ENCODE results near the gene TMEFF2.

The TMEFF2 gene

DNA sequence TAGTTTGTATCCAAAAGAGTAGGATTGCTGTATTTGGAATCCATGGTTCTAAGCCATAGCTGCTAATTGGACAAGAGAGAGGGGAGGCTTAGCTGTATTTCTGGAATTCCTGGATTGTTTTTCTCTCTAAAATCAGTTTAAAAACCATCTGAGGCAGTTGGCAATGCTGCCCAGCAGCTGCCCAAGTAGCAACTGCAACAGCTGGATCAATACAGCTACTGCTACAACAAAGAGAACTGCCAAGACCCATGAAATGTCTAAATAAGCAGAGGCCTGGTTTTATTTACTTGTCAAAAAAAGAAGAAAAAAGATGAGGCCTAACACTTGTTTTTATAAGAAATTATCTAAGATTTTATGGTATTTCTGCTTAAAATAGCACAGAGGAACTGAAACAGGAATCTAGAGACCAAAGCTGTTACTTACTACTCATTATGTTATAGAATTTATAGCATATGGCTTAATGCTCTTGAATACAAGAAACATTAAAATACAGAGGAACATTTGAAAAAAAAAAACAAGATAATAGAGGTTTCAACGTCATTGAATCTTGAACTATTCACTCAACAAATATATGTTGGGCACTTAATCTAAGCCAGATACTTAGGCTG, 39.1 kb downstream of the TMEFF2 start:
- no peaks in the 10 kb centered on the region for H3K36me3 ChIP-seq (ENCODE audit: control insufficient read depth in 2 of 2, insufficient read depth in 1 of 2, low read length in 2 of 2)
- POLR2A ChIA-PET: no interaction called here
- H3K4me1 ChIP-seq (ENCODE audit: control insufficient read depth, insufficient read depth, low read length): no peaks in the 10 kb centered on the region
- TF ChIP-seq ZNF16 (tag by site-specific recombination; IDR thresholded peaks at IDR 0.05; ENCODE audit: low read depth) (no peak), ZNF335 (tag by site-specific recombination; conservative IDR thresholded peaks at IDR 0.05) (no peak), RBAK (tag by site-specific recombination; IDR thresholded peaks at IDR 0.05) (no peak), ZNF449 (tag by site-specific recombination; IDR thresholded peaks at IDR 0.05) (no peak), ZBTB1 (tag by site-specific recombination; IDR thresholded peaks at IDR 0.05) (no peak), TRIM28 (IDR thresholded peaks at IDR 0.05; ENCODE audit: borderline replicate concordance, low read length) (no peak), PBX3 (CRISPR knock-in tag; IDR thresholded peaks at IDR 0.05) (no peak), HIC1 (tag by site-specific recombination; IDR thresholded peaks at IDR 0.05) (no peak)
- TF ChIP-seq, protein P1, sequence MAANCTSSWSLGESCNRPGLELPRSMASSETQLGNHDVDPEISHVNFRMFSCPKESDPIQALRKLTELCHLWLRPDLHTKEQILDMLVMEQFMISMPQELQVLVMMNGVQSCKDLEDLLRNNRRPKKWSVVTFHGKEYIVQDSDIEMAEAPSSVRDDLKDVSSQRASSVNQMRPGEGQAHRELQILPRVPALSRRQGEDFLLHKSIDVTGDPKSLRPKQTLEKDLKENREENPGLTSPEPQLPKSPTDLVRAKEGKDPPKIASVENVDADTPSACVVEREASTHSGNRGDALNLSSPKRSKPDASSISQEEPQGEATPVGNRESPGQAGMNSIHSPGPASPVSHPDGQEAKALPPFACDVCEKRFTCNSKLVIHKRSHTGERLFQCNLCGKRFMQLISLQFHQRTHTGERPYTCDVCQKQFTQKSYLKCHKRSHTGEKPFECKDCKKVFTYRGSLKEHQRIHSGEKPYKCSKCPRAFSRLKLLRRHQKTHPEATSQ (tag by site-specific recombination; IDR thresholded peaks at IDR 0.05): no peak
- H3K27ac ChIP-seq (ENCODE audit: extremely low read depth, low read depth, low read length): no peak overlapping the region
- CTCF ChIA-PET: interaction anchor here (0.7 kb wide), 1 partner anchor 286 kb away, joined by 3 read pairs; no protein-coding TSS in a partner anchor
- H3K4me3 ChIP-seq (ENCODE audit: low read depth, low read length): no peak overlapping the region
- H3K9me3 ChIP-seq (ENCODE audit: control insufficient read depth, insufficient read depth, low read depth, low read length): no peaks in the 10 kb centered on the region

- ChIA-PET CTCF (interaction anchor here (1.6 to 1.8 kb wide), 2 partner anchors 9 kb away, joined by 9 to 10 read pairs; no protein-coding TSS in a partner anchor), POLR2A (no interaction called here)
- H3K4me3 ChIP-seq (ENCODE audit: low read depth, low read length): no peak overlapping the region
- TF ChIP-seq ZNF114 (tag by site-specific recombination; IDR thresholded peaks at IDR 0.05) (no peak), KLF10 (tag by site-specific recombination; IDR thresholded peaks at IDR 0.05) (no peak), ZNF513 (tag by site-specific recombination; IDR thresholded peaks at IDR 0.05) (no peak)
- H3K27ac ChIP-seq (ENCODE audit: extremely low read depth, low read depth, low read length): no peak overlapping the region
- no peaks in the 10 kb centered on the region for H3K36me3 ChIP-seq (ENCODE audit: control insufficient read depth in 2 of 2, insufficient read depth in 1 of 2, low read length in 2 of 2)
- no peaks in the 10 kb centered on the region for H3K4me1 ChIP-seq (ENCODE audit: control insufficient read depth, insufficient read depth, low read length)
- H3K9me3 ChIP-seq (ENCODE audit: control insufficient read depth, insufficient read depth, low read depth, low read length): no peaks in the 10 kb centered on the region
These were observed 41.2 kb downstream of the TMEFF2 start for GRCh38 chr2:192153561-192153960.

DNA sequence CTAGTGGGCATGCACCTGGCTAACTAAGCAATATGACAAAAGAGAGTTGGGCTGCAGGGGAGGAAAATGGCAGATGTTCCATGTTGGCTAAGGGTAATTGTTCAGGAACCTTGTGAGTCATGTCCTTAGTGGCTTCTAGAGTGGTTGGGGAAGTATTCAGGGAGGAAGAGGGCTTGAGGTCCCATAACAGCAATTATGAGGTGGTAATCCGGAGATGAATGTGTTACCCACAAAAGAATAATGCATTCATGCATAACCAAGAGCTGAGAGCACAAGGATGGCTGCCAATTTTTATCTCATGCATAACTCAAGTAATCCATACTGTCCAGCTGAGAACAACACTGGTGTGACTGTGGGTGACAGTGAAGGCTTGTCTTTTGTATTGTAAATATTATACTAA, 42.9 kb downstream of the TMEFF2 start:
- Histone ChIP-seq H3K36me3 (ENCODE audit: control insufficient read depth in 2 of 2, insufficient read depth in 1 of 2, low read length in 2 of 2) (no peaks in the 10 kb centered on the region), H3K4me3 (ENCODE audit: low read depth, low read length) (no peak overlapping the region), H3K27ac (ENCODE audit: extremely low read depth, low read depth, low read length) (no peak overlapping the region), H3K4me1 (ENCODE audit: control insufficient read depth, insufficient read depth, low read length) (no peaks in the 10 kb centered on the region), H3K9me3 (ENCODE audit: control insufficient read depth, insufficient read depth, low read depth, low read length) (no peaks in the 10 kb centered on the region)
- POLR2A ChIA-PET: no interaction called here
- CTCF ChIA-PET: interaction anchor here (1.8 kb wide), 1 partner anchor 11 kb away, joined by 10 read pairs; no protein-coding TSS in a partner anchor
- TF ChIP-seq GLIS1 (tag by site-specific recombination; IDR thresholded peaks at IDR 0.05) (no peak), ZNF354C (tag by site-specific recombination; IDR thresholded peaks at IDR 0.05; ENCODE audit: borderline replicate concordance, low read depth) (no peak), ZNF561 (tag by site-specific recombination; IDR thresholded peaks at IDR 0.05; ENCODE audit: borderline replicate concordance) (no peak), RBAK (tag by site-specific recombination; IDR thresholded peaks at IDR 0.05) (no peak), ZNF184 (tag by site-specific recombination; IDR thresholded peaks at IDR 0.05) (no peak), ZNF473 (tag by site-specific recombination; IDR thresholded peaks at IDR 0.05) (no peak), EGR2 (tag by site-specific recombination; IDR thresholded peaks at IDR 0.05; ENCODE audit: low read depth) (no peak), TCF7L2 (IDR thresholded peaks at IDR 0.05; ENCODE audit: borderline replicate concordance, low read depth, low read length) (no peak)
- TF ChIP-seq, protein P2, sequence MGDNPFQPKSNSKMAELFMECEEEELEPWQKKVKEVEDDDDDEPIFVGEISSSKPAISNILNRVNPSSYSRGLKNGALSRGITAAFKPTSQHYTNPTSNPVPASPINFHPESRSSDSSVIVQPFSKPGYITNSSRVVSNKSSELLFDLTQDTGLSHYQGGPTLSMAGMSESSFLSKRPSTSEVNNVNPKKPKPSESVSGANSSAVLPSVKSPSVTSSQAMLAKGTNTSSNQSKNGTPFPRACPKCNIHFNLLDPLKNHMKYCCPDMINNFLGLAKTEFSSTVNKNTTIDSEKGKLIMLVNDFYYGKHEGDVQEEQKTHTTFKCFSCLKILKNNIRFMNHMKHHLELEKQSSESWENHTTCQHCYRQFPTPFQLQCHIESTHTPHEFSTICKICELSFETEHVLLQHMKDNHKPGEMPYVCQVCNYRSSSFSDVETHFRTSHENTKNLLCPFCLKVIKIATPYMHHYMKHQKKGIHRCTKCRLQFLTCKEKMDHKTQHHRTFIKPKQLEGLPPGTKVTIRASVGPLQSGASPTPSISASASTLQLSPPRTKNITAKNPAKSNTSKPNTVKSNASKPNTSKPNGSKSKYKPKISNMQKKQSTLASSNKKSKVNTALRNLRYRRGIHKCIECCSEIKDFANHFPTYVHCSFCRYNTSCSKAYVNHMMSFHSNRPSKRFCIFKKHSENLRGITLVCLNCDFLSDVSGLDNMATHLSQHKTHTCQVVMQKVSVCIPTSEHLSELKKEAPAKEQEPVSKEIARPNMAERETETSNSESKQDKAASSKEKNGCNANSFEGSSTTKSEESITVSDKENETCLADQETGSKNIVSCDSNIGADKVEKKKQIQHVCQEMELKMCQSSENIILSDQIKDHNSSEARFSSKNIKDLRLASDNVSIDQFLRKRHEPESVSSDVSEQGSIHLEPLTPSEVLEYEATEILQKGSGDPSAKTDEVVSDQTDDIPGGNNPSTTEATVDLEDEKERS (tag by site-specific recombination; IDR thresholded peaks at IDR 0.05): no peak

Data from HEK293 (cell line).